Thymus (tissue), 11 donors: ENCODE results near the gene GRID1. TPM values are rescaled to one million over a fixed set of nuclear protein-coding genes. Genes with fewer than 3 reads are reported as not detected.

Experiments used
- DNase-seq, 9 donors: peaks; one replicate each; pipeline ENCODE4 v3.0.0-alpha.2; 2013; ENCODE audit warnings: low spot score in 9 of 9, low read depth in 6 of 9, missing footprints in 1 of 9
- H3K27ac ChIP-seq, 2 donors: one replicate each; pipeline ENCODE4 v1.5.1; 2013; ENCODE audit warnings: control low read depth in 1 of 2, low read depth in 1 of 2, low read length in 1 of 2, mild to moderate bottlenecking in 1 of 2, moderate library complexity in 1 of 2
- H3K27me3 ChIP-seq, 2 donors: one replicate each; pipeline ENCODE4 v1.5.1; 2013; ENCODE audit warnings: low read length in 1 of 2; ENCODE audit not compliant: control insufficient read depth in 2 of 2, insufficient read depth in 1 of 2
- H3K36me3 ChIP-seq, 2 donors: one replicate each; pipeline ENCODE4 v1.5.1; 2013; ENCODE audit warnings: low read length in 1 of 2, mild to moderate bottlenecking in 1 of 2, moderate library complexity in 1 of 2; ENCODE audit not compliant: control insufficient read depth in 2 of 2, insufficient read depth in 2 of 2
- H3K4me1 ChIP-seq, 2 donors: one replicate each; pipeline ENCODE4 v1.5.1; 2013; ENCODE audit warnings: low read length in 2 of 2; ENCODE audit not compliant: control insufficient read depth in 2 of 2, insufficient read depth in 2 of 2
- H3K4me3 ChIP-seq, 2 donors: one replicate each; pipeline ENCODE4 v1.5.1; 2013; ENCODE audit warnings: low read length in 2 of 2, control low read depth in 1 of 2, mild to moderate bottlenecking in 1 of 2
- H3K9me3 ChIP-seq, 2 donors: one replicate each; pipeline ENCODE4 v1.5.1; 2013; ENCODE audit warnings: low read length in 1 of 2, mild to moderate bottlenecking in 1 of 2; ENCODE audit not compliant: control insufficient read depth in 2 of 2, insufficient read depth in 1 of 2
- WGBS: extraction: QIAGEN DNeasy Blood & Tissue Kit; methylation state at CpG from one replicate; pipeline ENCODE4 v1.1.7; 2013; 5-methylcytosine and 5-hydroxymethylcytosine counted together
- polyA plus RNA-seq: library from polyadenylated mRNA; stranded (reverse); fragments of 200-250 nt; gene quantifications from one replicate; pipeline ENCODE4 v1.2.3, GENCODE V29; 2013
- total RNA-seq: library from RNA; stranded (reverse); fragments of 120-200 nt; gene quantifications from one replicate; pipeline ENCODE4 v1.2.4, GENCODE V29; 2013
- donor health status: healthy.

The GRID1 gene
- total and polyA plus RNA-seq, 2 donors = 0.33 to 0.46 TPM

- Histone ChIP-seq H3K27ac (no peak overlapping the region), H3K36me3 (no peaks in the 10 kb centered on the region), H3K9me3 (peaks cover 0 to 4% of the 10 kb centered on the region in 2 donors), H3K4me3 (no peak overlapping the region), H3K4me1 (peaks cover 0 to 2% of the 10 kb centered on the region in 2 donors), H3K27me3 (no peaks in the 10 kb centered on the region)
- WGBS = 70% methylated on average over 1 of the region's 1 CpG
- no peak for DNase-seq
Observed at GRCh38 chr10:85642082-85642420, 724.5 kb downstream of the GRID1 start.

- H3K9me3 ChIP-seq = no peaks in the 10 kb centered on the region
- no peak overlapping the region for H3K27ac ChIP-seq
- H3K36me3 ChIP-seq = no peaks in the 10 kb centered on the region
- H3K27me3 ChIP-seq = no peaks in the 10 kb centered on the region
- no peak for DNase-seq
- WGBS = 83% methylated on average over 6 of the region's 6 CpGs
- peaks cover 0 to 1% of the 10 kb centered on the region in 2 donors for H3K4me1 ChIP-seq
- no peak overlapping the region for H3K4me3 ChIP-seq
Observed at GRCh38 chr10:85641479-85642009, 725.1 kb downstream of the GRID1 start.

GRCh38 chr10:85638797-85639196, 727.8 kb downstream of the GRID1 start:
- Histone ChIP-seq H3K27ac (no peak overlapping the region), H3K27me3 (no peaks in the 10 kb centered on the region), H3K4me3 (no peak overlapping the region), H3K9me3 (no peaks in the 10 kb centered on the region), H3K36me3 (no peaks in the 10 kb centered on the region), H3K4me1 (no peaks in the 10 kb centered on the region)
- no peak for DNase-seq

GRCh38 chr10:85635650-85636049, 730.9 kb downstream of the GRID1 start:
- Histone ChIP-seq H3K36me3 (no peaks in the 10 kb centered on the region), H3K27me3 (no peaks in the 10 kb centered on the region), H3K4me3 (no peak overlapping the region), H3K9me3 (no peaks in the 10 kb centered on the region), H3K4me1 (no peaks in the 10 kb centered on the region), H3K27ac (no peak overlapping the region)
- no peak for DNase-seq
- WGBS = 80% methylated on average over 5 of the region's 5 CpGs

GRCh38 chr10:85624511-85624910, 742.1 kb downstream of the GRID1 start:
- H3K27ac ChIP-seq = no peak overlapping the region
- no peaks in the 10 kb centered on the region for H3K4me1 ChIP-seq
- no peaks in the 10 kb centered on the region for H3K36me3 ChIP-seq
- DNase-seq = no peak
- no peak overlapping the region for H3K4me3 ChIP-seq
- no peaks in the 10 kb centered on the region for H3K27me3 ChIP-seq
- no peaks in the 10 kb centered on the region for H3K9me3 ChIP-seq
- 92% methylated on average over 7 of the region's 7 CpGs for whole genome bisulfite sequencing

GRCh38 chr10:85623758-85624157, 742.8 kb downstream of the GRID1 start:
- no peak for DNase-seq
- H3K27me3 ChIP-seq = no peaks in the 10 kb centered on the region
- H3K9me3 ChIP-seq = no peaks in the 10 kb centered on the region
- H3K36me3 ChIP-seq = no peaks in the 10 kb centered on the region
- no peak overlapping the region for H3K4me3 ChIP-seq
- H3K4me1 ChIP-seq = no peaks in the 10 kb centered on the region
- H3K27ac ChIP-seq = no peak overlapping the region

GRCh38 chr10:85623342-85623741, 743.3 kb downstream of the GRID1 start:
- Histone ChIP-seq H3K4me1 (no peaks in the 10 kb centered on the region), H3K27me3 (no peaks in the 10 kb centered on the region), H3K4me3 (no peak overlapping the region), H3K27ac (no peak overlapping the region), H3K36me3 (no peaks in the 10 kb centered on the region), H3K9me3 (no peaks in the 10 kb centered on the region)
- DNase-seq = no peak
- WGBS = 76% methylated on average over 2 of the region's 2 CpGs

GRCh38 chr10:85622425-85622824, 744.2 kb downstream of the GRID1 start:
- Histone ChIP-seq H3K27ac (no peak overlapping the region), H3K27me3 (no peaks in the 10 kb centered on the region), H3K9me3 (no peaks in the 10 kb centered on the region), H3K36me3 (no peaks in the 10 kb centered on the region), H3K4me3 (no peak overlapping the region), H3K4me1 (no peaks in the 10 kb centered on the region)
- no peak for DNase-seq
- 93% methylated on average over 3 of the region's 3 CpGs for WGBS

- Histone ChIP-seq H3K36me3 (no peaks in the 10 kb centered on the region), H3K4me3 (no peak overlapping the region), H3K27ac (no peak overlapping the region), H3K27me3 (no peaks in the 10 kb centered on the region), H3K9me3 (no peaks in the 10 kb centered on the region), H3K4me1 (no peaks in the 10 kb centered on the region)
- DNase-seq = no peak
- WGBS = 77% methylated on average over 2 of the region's 2 CpGs
Observed at GRCh38 chr10:85621562-85621961, 745.0 kb downstream of the GRID1 start.

- Histone ChIP-seq H3K27ac (no peak overlapping the region), H3K4me3 (no peak overlapping the region), H3K36me3 (no peaks in the 10 kb centered on the region), H3K27me3 (no peaks in the 10 kb centered on the region), H3K9me3 (no peaks in the 10 kb centered on the region), H3K4me1 (no peaks in the 10 kb centered on the region)
- no peak for DNase-seq
- WGBS = 92% methylated on average over 3 of the region's 3 CpGs
Observed at GRCh38 chr10:85620807-85621206, 745.8 kb downstream of the GRID1 start.
